Chondrocyte (in vitro differentiated cells): Measurements from ENCODE around the gene PPIC. TPM values are rescaled to one million over a fixed set of nuclear protein-coding genes. Genes with fewer than 3 reads are reported as not detected.

Source experiments
- DNase-seq: peaks from one replicate; pipeline ENCODE4 v3.0.0; 2021; ENCODE audit warnings: mixed read lengths, low spot score
- H3K27ac Mint-ChIP-seq: one replicate; pipeline ENCODE4 v1.8.0; 2021; ENCODE audit warnings: mild to moderate bottlenecking, moderate library complexity, mixed read lengths; ENCODE audit not compliant: unreplicated experiment
- H3K27me3 Mint-ChIP-seq: 2 replicates; pipeline ENCODE4 v1.8.0; 2021; ENCODE audit warnings: low read depth, mixed read lengths
- H3K36me3 Mint-ChIP-seq: 2 replicates; pipeline ENCODE4 v1.8.0; 2021; ENCODE audit warnings: low read depth, mixed read lengths
- H3K4me1 Mint-ChIP-seq: 2 replicates; pipeline ENCODE4 v1.8.0; 2021; ENCODE audit warnings: low read depth, mild to moderate bottlenecking, mixed read lengths
- H3K4me3 Mint-ChIP-seq: one replicate; pipeline ENCODE4 v1.8.0; 2021; ENCODE audit warnings: mild to moderate bottlenecking, moderate library complexity, mixed read lengths; ENCODE audit not compliant: unreplicated experiment
- H3K9me3 Mint-ChIP-seq: 2 replicates; pipeline ENCODE4 v1.8.0; 2021; ENCODE audit warnings: low read depth, mixed read lengths
- total RNA-seq: library from RNA; stranded (reverse); gene quantifications from 3 replicates; pipeline ENCODE4 v1.2.1, GENCODE V29; 2021
- TF ChIP-seq, protein P1 (sequence below): fragments of 200-600 bp; sonication (generic); IDR thresholded peaks from 2 replicates; pipeline ENCODE4 v1.5.0; 2021; ENCODE audit warnings: antibody characterized with exemption, mild to moderate bottlenecking, moderate library complexity

Gene PPIC
- total RNA-seq, 1 donor from 2014 or later: 122 TPM

GRCh38 chr5:122984425-122984824 is 52.1 kb downstream of the PPIC start:
- Mint-ChIP-seq H3K27me3 (no peaks in the 10 kb centered on the region), H3K4me3 (no peak overlapping the region), H3K27ac (no peak overlapping the region), H3K36me3 (no peaks in the 10 kb centered on the region), H3K9me3 (no peaks in the 10 kb centered on the region), H3K4me1 (no peaks in the 10 kb centered on the region)
- TF ChIP-seq, protein P1, sequence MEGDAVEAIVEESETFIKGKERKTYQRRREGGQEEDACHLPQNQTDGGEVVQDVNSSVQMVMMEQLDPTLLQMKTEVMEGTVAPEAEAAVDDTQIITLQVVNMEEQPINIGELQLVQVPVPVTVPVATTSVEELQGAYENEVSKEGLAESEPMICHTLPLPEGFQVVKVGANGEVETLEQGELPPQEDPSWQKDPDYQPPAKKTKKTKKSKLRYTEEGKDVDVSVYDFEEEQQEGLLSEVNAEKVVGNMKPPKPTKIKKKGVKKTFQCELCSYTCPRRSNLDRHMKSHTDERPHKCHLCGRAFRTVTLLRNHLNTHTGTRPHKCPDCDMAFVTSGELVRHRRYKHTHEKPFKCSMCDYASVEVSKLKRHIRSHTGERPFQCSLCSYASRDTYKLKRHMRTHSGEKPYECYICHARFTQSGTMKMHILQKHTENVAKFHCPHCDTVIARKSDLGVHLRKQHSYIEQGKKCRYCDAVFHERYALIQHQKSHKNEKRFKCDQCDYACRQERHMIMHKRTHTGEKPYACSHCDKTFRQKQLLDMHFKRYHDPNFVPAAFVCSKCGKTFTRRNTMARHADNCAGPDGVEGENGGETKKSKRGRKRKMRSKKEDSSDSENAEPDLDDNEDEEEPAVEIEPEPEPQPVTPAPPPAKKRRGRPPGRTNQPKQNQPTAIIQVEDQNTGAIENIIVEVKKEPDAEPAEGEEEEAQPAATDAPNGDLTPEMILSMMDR: no peak
- DNase-seq: no peak

GRCh38 chr5:122982376-122982775 is 54.1 kb downstream of the PPIC start:
- no peak for DNase-seq
- H3K27me3 Mint-ChIP-seq: no peaks in the 10 kb centered on the region
- TF ChIP-seq, protein P1: no peak
- H3K36me3 Mint-ChIP-seq: no peaks in the 10 kb centered on the region
- no peaks in the 10 kb centered on the region for H3K9me3 Mint-ChIP-seq
- no peak overlapping the region for H3K4me3 Mint-ChIP-seq
- H3K4me1 Mint-ChIP-seq: no peaks in the 10 kb centered on the region
- no peak overlapping the region for H3K27ac Mint-ChIP-seq

DNA sequence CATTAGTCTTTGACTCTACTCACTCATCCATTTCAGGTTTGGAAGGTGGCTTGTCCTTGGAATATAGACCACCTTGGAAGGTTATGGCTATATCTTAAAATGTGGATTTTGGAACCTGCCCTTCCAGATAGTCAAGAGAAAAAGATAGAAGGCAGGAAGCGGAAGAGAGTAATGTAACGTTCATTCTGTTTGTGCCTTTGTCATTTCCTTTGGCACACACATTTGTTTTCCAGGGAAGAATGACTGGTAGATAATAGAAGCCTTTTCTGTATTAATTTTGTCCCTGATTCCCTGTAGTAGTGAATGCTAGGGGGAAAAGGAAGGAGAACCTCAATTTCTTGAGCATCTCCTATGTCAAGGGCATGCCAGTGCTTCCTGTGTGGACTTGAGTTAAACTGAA is 54.7 kb downstream of the PPIC start:
- no peaks in the 10 kb centered on the region for H3K36me3 Mint-ChIP-seq
- TF ChIP-seq, protein P1: no peak
- no peaks in the 10 kb centered on the region for H3K4me1 Mint-ChIP-seq
- H3K4me3 Mint-ChIP-seq: no peak overlapping the region
- no peak for DNase-seq
- H3K27ac Mint-ChIP-seq: no peak overlapping the region
- no peaks in the 10 kb centered on the region for H3K27me3 Mint-ChIP-seq
- no peaks in the 10 kb centered on the region for H3K9me3 Mint-ChIP-seq

DNA sequence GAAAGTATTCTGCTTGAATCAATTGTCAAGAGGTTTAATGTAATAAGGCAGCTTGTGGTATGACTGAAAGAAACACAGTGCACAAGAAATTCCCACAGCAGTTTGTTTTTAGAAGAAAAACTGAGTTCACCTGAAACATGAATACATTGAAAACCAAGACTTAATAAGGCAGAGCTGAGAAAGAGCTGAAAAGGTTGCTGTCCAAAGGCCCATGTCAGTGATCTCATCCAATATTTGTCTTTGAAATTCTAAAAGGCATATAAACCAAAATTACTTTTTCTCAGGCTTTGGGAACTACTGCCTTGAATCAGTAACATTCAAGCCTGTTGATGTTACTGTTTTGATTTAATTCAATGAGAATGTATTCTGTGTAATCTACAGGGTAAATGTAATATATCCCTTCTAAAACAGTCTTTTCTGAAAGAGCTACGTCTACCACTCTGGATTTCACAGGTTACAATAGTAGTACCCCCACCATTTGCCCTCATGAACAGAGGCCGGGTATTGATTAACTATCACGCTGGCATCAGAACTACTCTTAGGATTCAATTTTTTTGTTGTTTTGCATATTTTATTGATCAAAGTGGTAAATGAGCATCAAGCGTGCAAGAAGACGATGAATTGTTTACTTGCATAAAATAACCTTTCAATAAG is 57.8 kb downstream of the PPIC start:
- no peaks in the 10 kb centered on the region for H3K9me3 Mint-ChIP-seq
- TF ChIP-seq, protein P1: no peak

DNA sequence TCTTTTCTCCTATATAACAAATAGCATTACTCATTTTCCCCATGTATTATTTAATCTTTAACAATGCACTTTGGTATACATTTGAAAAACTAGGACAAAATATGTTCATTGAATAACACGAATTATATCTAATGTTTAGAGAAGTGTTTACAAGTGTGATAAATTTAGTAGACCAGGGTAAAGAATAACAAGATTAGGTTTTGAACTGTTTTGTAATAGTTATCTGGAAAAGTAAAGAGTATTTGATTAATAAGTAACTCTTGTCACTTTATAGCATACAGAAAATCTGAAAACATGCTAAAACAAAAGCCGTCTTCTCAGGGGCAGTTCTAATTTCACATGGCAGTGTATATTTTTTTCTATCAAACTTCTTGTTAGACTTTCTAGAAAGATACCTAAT is 58.5 kb downstream of the PPIC start:
- no peak overlapping the region for H3K4me3 Mint-ChIP-seq
- H3K4me1 Mint-ChIP-seq: no peaks in the 10 kb centered on the region
- TF ChIP-seq, protein P1: no peak
- H3K36me3 Mint-ChIP-seq: peaks cover 2% of the 10 kb centered on the region
- DNase-seq: no peak
- H3K9me3 Mint-ChIP-seq: no peaks in the 10 kb centered on the region
- H3K27me3 Mint-ChIP-seq: no peaks in the 10 kb centered on the region
- no peak overlapping the region for H3K27ac Mint-ChIP-seq

More for the DNA sequence above, 57.8 kb downstream of the PPIC start:
- no peaks in the 10 kb centered on the region for H3K36me3 Mint-ChIP-seq
- H3K27me3 Mint-ChIP-seq: no peaks in the 10 kb centered on the region
- DNase-seq: no peak
- H3K4me1 Mint-ChIP-seq: no peaks in the 10 kb centered on the region
- H3K4me3 Mint-ChIP-seq: no peak overlapping the region
- H3K27ac Mint-ChIP-seq: no peak overlapping the region
